ENCODE data around the gene IGFBPL1.

The IGFBPL1 gene

GRCh38 chr9:38423973-38424843, at the start of gene IGFBPL1:
Gene IGFBPL1 (minus strand): TSS chr9:38424454. CDS start chr9:38424424, 30 bp downstream.
- FAIRE-seq: no peak

- FAIRE-seq: peak; percentile 66
Measured at GRCh38 chr9:38472583-38473249, 48.5 kb upstream of the IGFBPL1 start.

GRCh38 chr9:38467404-38467803, 43.1 kb upstream of the IGFBPL1 start:
- FAIRE-seq: no peak

GRCh38 chr9:38453835-38454234, 29.6 kb upstream of the IGFBPL1 start:
- FAIRE-seq: no peak

- no peak for FAIRE-seq
Measured at GRCh38 chr9:38451162-38451561, 26.9 kb upstream of the IGFBPL1 start.

DNA sequence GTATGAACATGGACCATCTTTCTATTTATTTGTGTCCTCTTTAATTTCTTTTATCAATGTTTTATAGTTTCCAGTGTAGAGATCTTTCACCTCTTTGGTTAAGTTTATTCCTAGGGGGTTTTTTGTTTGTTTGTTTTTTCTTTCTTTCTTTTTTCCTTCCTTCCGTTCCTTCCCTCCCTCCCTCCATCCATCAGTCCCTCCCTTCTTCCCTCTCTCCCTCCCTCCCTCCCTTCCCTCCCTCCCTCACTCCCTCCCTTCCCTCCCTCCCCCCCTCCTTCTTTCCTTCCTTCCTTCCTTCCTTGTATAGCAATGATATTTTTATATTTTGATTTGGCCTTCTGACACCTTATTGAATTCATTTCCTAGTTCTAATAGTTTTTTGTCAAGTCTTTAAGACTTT, 23.4 kb upstream of the IGFBPL1 start:
- FAIRE-seq: no peak

DNA sequence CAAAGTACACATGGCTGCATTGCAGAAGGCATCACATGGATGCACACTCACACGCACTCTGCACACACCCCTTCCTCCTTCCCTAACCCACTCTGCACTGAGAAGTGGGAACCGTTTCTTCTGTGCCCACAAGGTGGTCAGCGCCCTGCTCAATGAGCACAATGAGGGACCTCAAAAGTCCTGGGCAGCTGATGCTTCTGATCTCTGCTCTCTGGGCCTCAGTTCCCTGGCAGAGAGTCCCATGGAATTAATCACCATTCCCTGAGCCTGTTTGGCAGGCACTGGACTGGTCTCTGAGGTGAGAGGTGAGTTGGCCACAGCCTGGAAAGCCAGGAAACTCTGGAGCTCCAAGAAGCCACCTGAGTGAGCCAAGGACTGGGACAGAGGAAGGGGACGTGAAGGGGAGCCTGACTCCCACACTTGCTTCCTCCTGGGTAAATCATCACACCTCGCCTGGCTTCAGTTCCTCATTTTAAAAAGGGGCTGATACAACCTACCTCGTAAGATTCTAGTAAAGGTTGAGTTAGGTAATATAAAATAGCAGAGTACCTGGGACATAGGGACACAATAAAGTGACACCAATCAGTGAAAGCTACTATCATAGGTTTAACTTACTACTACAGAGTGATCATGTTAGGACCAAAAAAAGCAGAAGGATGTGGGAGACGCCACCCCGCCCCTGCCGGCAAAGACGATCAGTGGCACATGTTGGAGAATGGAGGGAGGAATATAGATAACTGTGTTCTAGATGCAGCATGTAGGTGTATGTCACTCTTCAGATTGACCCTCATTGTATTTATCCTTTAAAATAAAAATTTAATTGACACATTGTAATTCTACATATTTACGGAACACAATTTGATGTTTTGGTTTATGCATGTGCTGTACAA, 21.1 kb upstream of the IGFBPL1 start:
- FAIRE-seq: no peak

DNA sequence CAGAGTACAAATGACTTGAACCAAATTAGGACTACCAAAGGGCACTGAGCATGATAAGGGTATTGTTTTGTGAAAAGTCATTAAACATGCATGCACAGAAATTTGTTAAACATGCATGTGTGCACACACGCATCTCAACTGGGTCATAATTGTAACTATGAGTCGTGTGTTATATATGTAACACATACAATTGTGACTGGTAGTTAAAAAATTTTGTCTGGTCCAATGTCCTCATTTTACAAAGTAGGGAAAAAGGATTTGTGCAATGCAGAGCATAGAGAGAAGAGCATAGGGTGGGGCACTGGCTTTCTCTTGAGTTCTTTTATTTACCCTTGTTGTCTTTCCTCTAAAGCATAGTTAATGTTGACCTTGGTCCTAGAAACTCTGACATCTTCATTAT, 19.3 kb upstream of the IGFBPL1 start:
- FAIRE-seq: no peak

- FAIRE-seq: no peak
Measured at GRCh38 chr9:38443181-38443580, 18.9 kb upstream of the IGFBPL1 start.

DNA sequence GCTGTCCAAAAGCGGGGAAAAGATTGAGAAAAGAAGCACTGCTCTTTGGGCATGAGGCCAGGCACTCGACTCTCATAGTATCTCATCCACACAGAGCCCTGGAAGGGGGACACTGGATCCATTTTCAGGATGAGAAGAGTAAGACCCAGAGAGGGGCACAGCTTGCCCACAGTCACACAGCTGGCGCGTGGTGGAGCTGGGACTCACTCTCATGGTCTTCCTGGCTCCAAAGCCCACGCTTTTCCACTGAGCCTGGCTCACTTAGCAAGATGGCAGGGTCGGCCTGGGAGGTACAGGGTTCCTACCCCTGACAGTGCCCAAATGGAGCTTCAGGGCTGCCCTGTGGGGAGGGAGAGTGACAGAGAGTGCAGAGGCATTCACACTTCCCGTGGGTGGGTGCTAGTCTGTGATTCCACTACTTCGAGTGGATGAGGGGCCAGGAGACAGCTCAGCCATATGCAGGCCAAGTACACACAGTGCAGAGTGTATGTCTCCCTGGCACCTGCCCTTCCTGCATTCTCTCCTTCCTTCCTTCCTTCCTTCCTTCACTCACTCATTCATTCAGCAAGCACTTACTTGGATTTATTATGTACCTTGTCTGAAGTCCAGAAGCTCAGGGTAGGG, 18.3 kb upstream of the IGFBPL1 start:
- FAIRE-seq: no peak

DNA sequence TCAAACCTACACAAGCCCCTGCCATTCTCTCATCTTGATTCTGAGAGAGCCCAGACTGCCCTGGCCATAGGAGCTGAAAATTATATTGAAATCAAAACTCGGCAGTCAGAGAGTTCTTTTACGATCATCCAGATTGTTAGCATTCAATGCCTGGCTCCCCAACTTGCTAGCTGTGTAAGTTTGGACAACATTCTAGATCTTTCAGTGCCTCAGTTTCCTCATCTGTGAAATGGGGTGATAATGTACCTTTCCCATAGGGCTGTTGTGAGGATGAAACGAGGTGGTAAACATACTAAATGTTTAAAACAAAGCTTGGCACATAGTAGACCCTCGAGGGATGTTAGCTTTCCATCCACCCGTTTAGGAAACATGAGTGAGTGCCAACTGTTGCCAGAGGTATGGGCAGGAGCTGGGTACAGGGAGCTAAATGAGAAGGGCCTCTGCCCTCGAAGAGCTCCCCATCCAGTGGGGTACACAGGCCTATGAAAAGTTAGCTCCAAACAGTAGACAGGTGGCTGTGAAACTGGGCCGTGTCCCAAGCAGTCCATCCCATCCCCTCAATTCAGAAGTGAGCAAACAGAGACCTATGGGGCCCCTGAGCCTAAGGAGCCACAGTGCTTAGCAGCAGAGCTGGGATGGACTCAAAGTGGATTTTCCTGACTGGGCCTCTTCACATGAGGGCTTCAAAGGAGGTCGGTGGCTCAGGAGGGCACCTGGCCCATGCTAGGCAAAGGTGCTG, 17.3 kb upstream of the IGFBPL1 start:
- no peak for FAIRE-seq

DNA sequence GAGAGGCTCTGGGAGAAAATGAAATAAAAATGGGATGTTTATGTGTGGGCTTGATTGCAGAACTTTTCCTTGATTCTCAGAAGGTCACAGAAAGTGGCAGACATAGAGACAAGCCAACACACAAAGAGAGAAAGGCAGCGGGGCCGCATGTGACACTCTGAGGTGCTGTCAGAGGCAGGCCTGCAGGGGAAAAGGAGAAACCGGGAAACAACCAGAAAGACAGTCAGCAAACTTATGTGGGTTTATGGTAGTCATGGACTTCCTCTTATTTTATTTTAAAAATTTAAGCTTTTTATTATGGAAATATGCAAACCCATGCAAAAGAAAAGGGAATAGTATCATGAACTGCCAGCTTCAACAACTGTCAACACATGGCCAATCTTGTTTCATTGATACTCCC, 16.3 kb upstream of the IGFBPL1 start:
- no peak for FAIRE-seq

- no peak for FAIRE-seq
Measured at GRCh38 chr9:38439916-38440301, 15.7 kb upstream of the IGFBPL1 start.

- no peak for FAIRE-seq
Measured at GRCh38 chr9:38439291-38439915, 15.1 kb upstream of the IGFBPL1 start.

DNA sequence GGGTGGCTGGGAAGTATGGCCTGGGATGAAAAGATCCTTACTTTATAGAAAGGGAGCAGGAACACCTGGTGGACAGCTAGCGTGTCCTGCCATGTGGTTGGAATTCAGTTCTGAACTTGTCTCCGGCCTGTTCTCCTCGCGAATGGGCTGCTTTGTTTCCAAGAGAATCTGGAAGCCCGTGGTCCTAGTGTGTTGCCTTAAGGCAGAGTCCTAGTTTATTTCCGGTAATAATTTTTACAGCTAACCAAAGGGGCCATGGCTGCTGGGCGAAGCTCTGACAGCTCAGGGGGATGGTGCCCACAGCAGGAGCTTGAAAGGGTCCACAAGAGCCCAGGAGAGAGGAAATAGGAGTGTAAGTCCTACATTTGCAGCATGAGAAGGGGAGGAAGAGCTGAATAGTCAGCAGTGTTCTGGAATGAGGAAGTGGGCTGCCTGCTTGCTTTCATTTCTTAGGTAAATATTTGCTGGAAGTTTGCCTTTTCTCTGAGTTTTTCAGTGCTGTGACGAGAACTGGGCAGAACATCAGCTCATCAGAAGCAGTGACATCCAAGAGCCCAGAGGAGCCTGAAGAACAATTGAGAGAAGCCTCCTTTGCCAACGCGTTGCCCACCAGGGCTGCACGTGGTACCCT, 13.1 kb upstream of the IGFBPL1 start:
- no peak for FAIRE-seq

DNA sequence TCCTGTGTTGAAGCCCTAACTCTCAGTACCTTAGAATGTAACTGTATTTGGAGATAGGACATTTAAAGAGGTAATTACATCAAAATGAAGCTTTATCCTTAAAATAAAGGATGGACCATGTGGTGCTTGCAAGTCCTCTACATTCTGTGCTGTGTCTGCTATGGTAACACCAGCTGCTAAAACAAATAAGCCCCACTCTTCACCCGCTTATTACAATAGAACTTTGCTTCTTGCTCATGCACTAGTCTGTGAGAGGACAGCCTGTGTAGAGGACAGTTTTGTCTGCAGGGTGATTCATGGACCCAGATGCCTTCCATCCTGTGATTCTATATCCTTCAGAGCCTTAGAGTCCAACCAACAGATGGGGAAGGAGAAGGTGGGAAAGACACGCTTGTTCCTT, 12.5 kb upstream of the IGFBPL1 start:
- no peak for FAIRE-seq

DNA sequence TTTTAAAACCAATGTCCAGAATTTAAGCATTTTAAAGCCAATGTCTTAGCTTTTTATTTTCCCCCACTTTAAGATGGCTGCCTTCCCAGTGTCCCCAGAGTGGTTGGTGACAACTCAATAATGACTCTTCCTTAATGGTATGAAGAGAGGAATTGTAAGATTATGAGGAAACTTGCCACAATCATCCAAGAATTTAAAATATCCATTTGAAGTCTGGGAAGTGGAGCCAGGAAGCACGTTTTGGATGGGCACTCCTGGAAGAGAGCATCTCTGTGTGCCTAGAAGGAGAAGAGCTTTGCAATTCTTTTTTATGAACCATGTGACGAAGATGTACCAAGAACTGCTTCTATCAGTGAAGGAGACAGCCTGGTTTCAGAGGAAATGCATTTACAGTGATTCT, 11.3 kb upstream of the IGFBPL1 start:
- no peak for FAIRE-seq

DNA sequence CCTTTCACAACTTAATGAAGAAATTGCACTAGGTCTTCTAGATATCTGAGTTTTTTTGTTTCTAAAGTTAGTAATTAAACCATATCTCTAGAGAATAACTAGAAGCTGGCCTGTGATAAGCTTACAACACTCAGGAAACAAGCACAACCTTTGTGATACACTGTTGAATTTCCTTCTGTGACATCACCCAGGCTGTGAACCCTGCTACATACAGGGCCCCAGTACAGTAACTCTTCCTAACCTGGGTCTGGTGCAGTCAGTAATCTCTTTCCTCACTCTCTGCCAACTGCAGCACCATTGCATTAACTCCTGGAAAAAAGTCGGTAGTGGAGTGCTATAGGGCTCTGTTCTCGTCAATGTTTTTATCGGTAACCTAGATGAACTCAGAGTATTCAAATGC, 10.6 kb upstream of the IGFBPL1 start:
- no peak for FAIRE-seq

GRCh38 chr9:38434365-38434764, 10.1 kb upstream of the IGFBPL1 start:
- no peak for FAIRE-seq

- peak; percentile 60 for FAIRE-seq
Measured at GRCh38 chr9:38432922-38433510, 8.8 kb upstream of the IGFBPL1 start.

- FAIRE-seq: no peak
Measured at GRCh38 chr9:38431116-38431515, 6.9 kb upstream of the IGFBPL1 start.
